ENCODE results near the gene COL4A3.

- peak in 2 of 3 experiments; percentile 32 to 38 for TF ChIP-seq CTCF (optimal IDR thresholded peaks at IDR 0.05 in 1 of 3, IDR thresholded peaks at IDR 0.05 in 1 of 3, conservative IDR thresholded peaks at IDR 0.05 in 1 of 3; ENCODE audit: extremely low read depth in 1 of 3, insufficient read depth in 2 of 3, low read length in 3 of 3)
- TF ChIP-seq EZH2 (IDR thresholded peaks at IDR 0.05; ENCODE audit: low read length): no peak
These were observed 199.3 kb downstream of the COL4A3 start for GRCh38 chr2:227363756-227364155.

All from keratinocyte (primary cell).